ENCODE results near the gene BNIPL.
A peak's percentile ranks its signal among the peaks of the same experiment; 100 is the strongest.

The BNIPL gene

GRCh38 chr1:150994248-150994647 is 42.1 kb upstream of the BNIPL start:
- no peak for TF ChIP-seq EZH2phosphoT487 (IDR thresholded peaks at IDR 0.05; ENCODE audit: low read length)
- TF ChIP-seq CTCF (IDR thresholded peaks at IDR 0.05; ENCODE audit: low read length) = no peak
- TF ChIP-seq EZH2 (optimal IDR thresholded peaks at IDR 0.05; ENCODE audit: low read depth, low read length) = no peak
- H4K20me1 ChIP-seq (ENCODE audit: insufficient read depth, low read length) = no peaks in the 10 kb centered on the region
- no peak overlapping the region for H2AFZ ChIP-seq (ENCODE audit: low read length)
- no peaks in the 10 kb centered on the region for H3K9me3 ChIP-seq (replicated peaks; ENCODE audit: insufficient read depth, low read length)
- H3K4me2 ChIP-seq (ENCODE audit: low read depth, low read length) = no peak overlapping the region
- peaks cover 5% of the 10 kb centered on the region for H3K4me1 ChIP-seq (ENCODE audit: low read length)
- no peaks in the 10 kb centered on the region for H3K36me3 ChIP-seq (replicated peaks; ENCODE audit: insufficient read depth, low read length)
- H3K79me2 ChIP-seq (ENCODE audit: low read length) = no peaks in the 10 kb centered on the region
- H3F3A ChIP-seq (ENCODE audit: insufficient read depth, low read length) = no peaks in the 10 kb centered on the region
- no peak overlapping the region for H3K27ac ChIP-seq (ENCODE audit: low read length)
- no peaks in the 10 kb centered on the region for H3K9me2 ChIP-seq (replicated peaks; ENCODE audit: insufficient read depth, low read length)
- H3K4me3 ChIP-seq (ENCODE audit: low read length) = no peak overlapping the region
- no peaks in the 10 kb centered on the region for H3K27me3 ChIP-seq (replicated peaks; ENCODE audit: insufficient read depth, low read length)
- H3K9ac ChIP-seq (ENCODE audit: low read length) = no peak overlapping the region
- DNase-seq = no peak

GRCh38 chr1:150995460-150995859 is 40.9 kb upstream of the BNIPL start:
- DNase-seq = peak; percentile 11

GRCh38 chr1:150995896-150996295 is 40.5 kb upstream of the BNIPL start:
- no peak for TF ChIP-seq EZH2phosphoT487 (IDR thresholded peaks at IDR 0.05; ENCODE audit: low read length)
- no peak for TF ChIP-seq EZH2 (optimal IDR thresholded peaks at IDR 0.05; ENCODE audit: low read depth, low read length)
- peak; percentile 78 for TF ChIP-seq CTCF (IDR thresholded peaks at IDR 0.05; ENCODE audit: low read length)
- peak overlapping the region; percentile 85 for H2AFZ ChIP-seq (ENCODE audit: low read length)
- no peaks in the 10 kb centered on the region for H3K36me3 ChIP-seq (replicated peaks; ENCODE audit: insufficient read depth, low read length)
- H3K9me3 ChIP-seq (replicated peaks; ENCODE audit: insufficient read depth, low read length) = no peaks in the 10 kb centered on the region
- H3K79me2 ChIP-seq (ENCODE audit: low read length) = no peaks in the 10 kb centered on the region
- H3K9ac ChIP-seq (ENCODE audit: low read length) = peak overlapping the region; percentile 21; the same call in 1 of the 2 replicates
- peaks cover 5% of the 10 kb centered on the region for H3K4me1 ChIP-seq (ENCODE audit: low read length)
- peak overlapping the region; percentile 43 for H3K4me3 ChIP-seq (ENCODE audit: low read length)
- H3K4me2 ChIP-seq (ENCODE audit: low read depth, low read length) = peak overlapping the region; percentile 77
- peak; percentile 31 for DNase-seq
- no peaks in the 10 kb centered on the region for H3F3A ChIP-seq (ENCODE audit: insufficient read depth, low read length)
- no peaks in the 10 kb centered on the region for H3K27me3 ChIP-seq (replicated peaks; ENCODE audit: insufficient read depth, low read length)
- H4K20me1 ChIP-seq (ENCODE audit: insufficient read depth, low read length) = no peaks in the 10 kb centered on the region
- H3K9me2 ChIP-seq (replicated peaks; ENCODE audit: insufficient read depth, low read length) = no peaks in the 10 kb centered on the region
- no peak overlapping the region for H3K27ac ChIP-seq (ENCODE audit: low read length)

More at GRCh38 chr1:150995460-150995859, 40.9 kb upstream of the BNIPL start:
- Histone ChIP-seq H3K4me1 (ENCODE audit: low read length) (peaks cover 5% of the 10 kb centered on the region), H3K79me2 (ENCODE audit: low read length) (no peaks in the 10 kb centered on the region), H3F3A (ENCODE audit: insufficient read depth, low read length) (no peaks in the 10 kb centered on the region), H3K27me3 (replicated peaks; ENCODE audit: insufficient read depth, low read length) (no peaks in the 10 kb centered on the region), H3K9me3 (replicated peaks; ENCODE audit: insufficient read depth, low read length) (no peaks in the 10 kb centered on the region), H3K27ac (ENCODE audit: low read length) (no peak overlapping the region), H3K9me2 (replicated peaks; ENCODE audit: insufficient read depth, low read length) (no peaks in the 10 kb centered on the region), H3K4me3 (ENCODE audit: low read length) (peak overlapping the region; percentile 43), H4K20me1 (ENCODE audit: insufficient read depth, low read length) (no peaks in the 10 kb centered on the region), H2AFZ (ENCODE audit: low read length) (peak overlapping the region; percentile 85), H3K4me2 (ENCODE audit: low read depth, low read length) (peak overlapping the region; percentile 77), H3K9ac (ENCODE audit: low read length) (peak overlapping the region; percentile 21; the same call in 1 of the 2 replicates), H3K36me3 (replicated peaks; ENCODE audit: insufficient read depth, low read length) (no peaks in the 10 kb centered on the region)
- TF ChIP-seq CTCF (IDR thresholded peaks at IDR 0.05; ENCODE audit: low read length) = no peak
- no peak for TF ChIP-seq EZH2 (optimal IDR thresholded peaks at IDR 0.05; ENCODE audit: low read depth, low read length)
- TF ChIP-seq EZH2phosphoT487 (IDR thresholded peaks at IDR 0.05; ENCODE audit: low read length) = no peak
